ENCODE data around the gene GPR85.

- TF ChIP-seq CTCF (IDR thresholded peaks at IDR 0.05; ENCODE audit: borderline replicate concordance, extremely low read depth, low read length, poor library complexity, severe bottlenecking) = no peak
- TF ChIP-seq EZH2 (IDR thresholded peaks at IDR 0.05; ENCODE audit: borderline replicate concordance, low read depth, low read length, severe bottlenecking) = no peak
Measured at GRCh38 chr7:113094517-113095249, 8.1 kb upstream of the GPR85 start.
